ENCODE measurements around the gene SPART.

DNA sequence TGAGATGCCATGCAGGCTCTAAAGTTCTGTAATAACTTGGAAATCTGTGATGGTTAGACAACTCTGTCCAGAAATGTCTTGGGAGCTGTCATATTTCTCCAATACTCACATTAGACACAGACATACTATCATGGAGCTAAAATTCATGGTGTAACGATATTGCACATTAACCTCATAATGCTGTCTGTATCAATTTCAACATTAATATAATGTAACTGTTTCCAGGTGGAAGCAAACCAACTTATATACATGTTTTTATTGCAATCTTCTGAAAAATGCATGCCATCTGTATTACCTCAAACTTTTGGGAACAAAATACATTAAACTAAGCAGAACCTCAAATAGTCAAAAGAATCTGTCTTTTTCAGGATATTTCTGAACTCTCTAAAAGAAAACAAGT lies 14.7 kb upstream of the SPART start:
- TF ChIP-seq ARNT (IDR thresholded peaks at IDR 0.05) (no peak), TARDBP (IDR thresholded peaks at IDR 0.05) (no peak), FOXM1 (IDR thresholded peaks at IDR 0.05; ENCODE audit: borderline replicate concordance) (no peak)
